Mucosa of stomach (tissue), 1 donor: ENCODE data around the gene DAB2IP.

ENCODE experiments used
- H3K27me3 ChIP-seq: one replicate; pipeline ENCODE4 v1.7.0; 2013; ENCODE audit warnings: mild to moderate bottlenecking, low read length; ENCODE audit not compliant: control insufficient read depth, insufficient read depth
- H3K36me3 ChIP-seq: one replicate; pipeline ENCODE4 v1.7.0; 2013; ENCODE audit warnings: low read length; ENCODE audit not compliant: control insufficient read depth, insufficient read depth
- H3K4me1 ChIP-seq: one replicate; pipeline ENCODE4 v1.7.0; 2013; ENCODE audit warnings: mild to moderate bottlenecking, low read length; ENCODE audit not compliant: control insufficient read depth, insufficient read depth
- H3K4me3 ChIP-seq: one replicate; pipeline ENCODE4 v1.7.0; 2013; ENCODE audit warnings: low read length
- H3K9ac ChIP-seq: one replicate; pipeline ENCODE4 v1.7.0; 2013; ENCODE audit warnings: mild to moderate bottlenecking, low read length, moderate library complexity
- H3K9me3 ChIP-seq: one replicate; pipeline ENCODE4 v1.7.0; 2013; ENCODE audit warnings: mild to moderate bottlenecking, low read length, moderate library complexity; ENCODE audit not compliant: control insufficient read depth
- donor health status: Pancreatic carcinoma.

Gene DAB2IP

DNA sequence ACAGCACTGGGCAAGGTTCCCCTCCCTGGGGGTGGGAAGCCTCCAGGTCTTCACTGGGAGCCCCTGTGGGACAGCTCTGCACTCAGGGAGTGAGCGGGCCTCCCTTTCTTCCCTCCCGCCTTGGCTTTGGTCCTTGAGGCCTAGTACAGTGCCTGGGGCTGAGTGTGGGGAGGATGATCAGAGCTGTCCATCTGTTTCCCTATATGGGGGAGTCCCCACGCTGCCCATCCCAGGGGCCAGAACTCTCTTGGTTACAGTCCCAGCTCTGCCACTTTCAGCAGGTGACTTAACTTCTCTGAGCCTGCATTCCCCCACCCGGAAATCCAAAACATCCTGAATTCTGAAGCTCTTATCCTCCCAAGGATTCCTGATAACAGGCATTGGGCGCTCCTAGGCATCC, 42.6 kb downstream of the DAB2IP start:
- Histone ChIP-seq H3K9ac (no peak overlapping the region), H3K4me3 (no peak overlapping the region), H3K4me1 (peaks cover 16% of the 10 kb centered on the region), H3K9me3 (no peaks in the 10 kb centered on the region), H3K36me3 (no peaks in the 10 kb centered on the region), H3K27me3 (peaks cover 8% of the 10 kb centered on the region)

DNA sequence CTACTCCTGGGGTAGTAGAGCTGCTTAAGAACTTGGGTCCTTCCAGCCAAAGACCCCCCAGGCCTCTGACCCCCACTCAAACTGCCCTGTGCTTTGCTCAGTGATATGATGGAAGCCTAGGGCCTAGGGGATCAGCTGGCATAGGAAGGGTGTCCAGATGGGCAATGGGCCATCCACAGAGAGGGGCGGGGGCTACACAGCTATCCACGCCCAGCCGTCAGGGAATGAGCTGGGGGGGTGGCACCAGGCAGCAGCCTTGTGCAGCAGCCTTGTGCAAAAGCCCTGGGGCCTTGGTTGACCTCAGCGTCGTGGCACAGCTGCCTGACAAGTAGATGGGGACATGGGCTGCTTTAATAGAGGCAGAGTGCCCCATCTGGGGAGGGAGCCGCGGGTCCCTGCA, 43.2 kb downstream of the DAB2IP start:
- H3K9me3 ChIP-seq: no peaks in the 10 kb centered on the region
- peaks cover 9% of the 10 kb centered on the region for H3K27me3 ChIP-seq
- no peak overlapping the region for H3K4me3 ChIP-seq
- H3K9ac ChIP-seq: no peak overlapping the region
- H3K4me1 ChIP-seq: peaks cover 18% of the 10 kb centered on the region
- H3K36me3 ChIP-seq: no peaks in the 10 kb centered on the region

DNA sequence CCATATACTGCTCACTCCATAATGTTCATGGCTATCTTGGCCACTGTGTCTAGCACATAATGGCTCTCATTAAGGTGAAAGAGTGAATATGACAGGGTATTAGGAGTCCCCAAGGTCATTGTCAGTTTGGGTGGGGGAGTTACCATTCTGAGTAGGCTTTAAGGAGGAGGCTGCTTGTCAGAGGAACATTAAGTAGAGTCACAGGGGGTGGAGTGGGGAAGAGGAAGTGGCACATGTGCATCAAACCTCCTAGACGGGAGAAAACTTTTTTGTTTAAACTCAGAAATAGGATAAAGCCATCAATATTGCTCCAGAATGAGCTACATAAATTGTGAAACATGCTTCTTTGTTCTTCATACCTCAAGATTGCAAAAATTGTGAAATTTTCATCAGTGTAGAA, 45.5 kb downstream of the DAB2IP start:
- Histone ChIP-seq H3K27me3 (peaks cover 12% of the 10 kb centered on the region), H3K9me3 (no peaks in the 10 kb centered on the region), H3K36me3 (no peaks in the 10 kb centered on the region), H3K4me3 (no peak overlapping the region), H3K9ac (no peak overlapping the region), H3K4me1 (peaks cover 37% of the 10 kb centered on the region)

DNA sequence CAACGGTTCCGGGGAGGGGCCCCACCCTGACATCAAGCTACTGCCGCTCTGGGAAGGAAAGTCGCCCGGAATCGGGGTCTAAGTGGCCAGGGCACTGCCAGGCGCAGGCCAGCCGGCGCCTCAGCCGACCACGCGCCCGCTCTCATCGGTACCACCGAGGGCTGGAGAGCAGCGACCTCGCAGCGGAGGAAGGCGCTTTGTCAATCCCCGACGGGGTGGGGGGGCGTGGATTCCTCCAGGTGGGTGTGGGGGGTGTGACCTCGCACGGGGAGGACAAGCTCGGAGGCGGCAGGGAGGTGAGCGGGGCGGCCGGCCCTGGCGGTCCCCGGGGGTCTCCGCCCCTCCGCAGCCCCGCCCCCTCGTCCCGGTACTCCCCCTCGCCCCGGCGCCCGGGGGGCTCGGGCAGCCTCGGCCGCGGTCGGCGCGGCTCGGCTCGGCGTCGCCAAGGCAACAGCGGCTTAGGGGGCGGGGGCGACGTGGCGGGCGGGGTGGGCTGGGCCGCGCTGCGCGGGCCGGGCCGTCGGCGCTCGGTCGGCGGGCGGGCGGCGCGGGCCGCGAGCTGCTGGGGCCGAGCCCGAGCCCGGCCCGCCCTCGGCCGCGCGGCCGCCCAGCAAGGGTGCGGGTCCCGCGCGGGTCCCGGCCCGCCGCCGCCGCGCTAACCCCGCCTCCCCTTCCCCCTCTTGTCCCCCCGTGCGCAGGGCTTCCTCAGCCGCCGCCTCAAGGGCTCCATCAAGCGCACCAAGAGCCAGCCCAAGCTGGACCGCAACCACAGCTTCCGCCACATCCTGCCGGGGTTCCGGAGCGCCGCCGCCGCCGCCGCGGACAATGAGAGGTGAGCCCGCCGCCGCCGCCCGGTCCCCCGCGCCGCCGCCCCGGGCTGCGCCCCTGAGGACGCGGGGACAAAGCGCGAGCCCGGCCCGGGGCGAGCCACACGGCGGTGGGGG, 47.5 kb downstream of the DAB2IP start:
- H3K4me3 ChIP-seq: no peak overlapping the region
- H3K4me1 ChIP-seq: peaks cover 21% of the 10 kb centered on the region
- H3K36me3 ChIP-seq: no peaks in the 10 kb centered on the region
- no peak overlapping the region for H3K9ac ChIP-seq
- no peaks in the 10 kb centered on the region for H3K9me3 ChIP-seq
- H3K27me3 ChIP-seq: peaks cover 12% of the 10 kb centered on the region

DNA sequence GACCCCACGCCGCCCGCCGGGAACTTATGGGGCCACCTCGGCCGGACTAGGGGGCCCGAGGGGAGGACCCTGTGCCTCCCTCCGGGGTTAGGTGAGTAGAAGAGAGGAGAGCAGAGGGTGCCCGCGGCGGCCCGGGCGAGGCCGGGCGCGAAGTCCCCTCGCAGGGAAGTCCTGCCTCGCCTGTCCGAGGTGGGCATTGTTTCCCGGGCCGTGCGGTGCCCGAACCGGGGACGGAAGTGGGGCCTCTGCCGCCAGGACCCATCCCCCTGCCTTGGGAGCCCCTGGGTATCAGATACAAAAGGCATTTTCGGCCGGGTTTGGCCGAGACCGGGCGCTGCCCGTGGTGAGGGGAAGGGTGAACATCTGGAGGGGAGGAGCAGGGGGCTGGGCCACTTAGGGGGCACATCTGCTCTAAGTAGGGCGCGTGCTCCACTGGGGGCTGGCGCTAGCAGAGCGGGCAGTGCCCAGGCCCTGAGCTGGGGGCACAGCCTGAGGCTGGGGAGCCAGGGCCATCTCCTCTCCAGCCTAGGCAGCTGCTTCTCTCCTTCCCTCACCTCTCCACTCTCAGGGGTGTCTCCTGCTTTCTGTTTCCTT, 48.2 kb downstream of the DAB2IP start:
- peaks cover 21% of the 10 kb centered on the region for H3K4me1 ChIP-seq
- H3K9ac ChIP-seq: peak overlapping the region; percentile 55

DNA sequence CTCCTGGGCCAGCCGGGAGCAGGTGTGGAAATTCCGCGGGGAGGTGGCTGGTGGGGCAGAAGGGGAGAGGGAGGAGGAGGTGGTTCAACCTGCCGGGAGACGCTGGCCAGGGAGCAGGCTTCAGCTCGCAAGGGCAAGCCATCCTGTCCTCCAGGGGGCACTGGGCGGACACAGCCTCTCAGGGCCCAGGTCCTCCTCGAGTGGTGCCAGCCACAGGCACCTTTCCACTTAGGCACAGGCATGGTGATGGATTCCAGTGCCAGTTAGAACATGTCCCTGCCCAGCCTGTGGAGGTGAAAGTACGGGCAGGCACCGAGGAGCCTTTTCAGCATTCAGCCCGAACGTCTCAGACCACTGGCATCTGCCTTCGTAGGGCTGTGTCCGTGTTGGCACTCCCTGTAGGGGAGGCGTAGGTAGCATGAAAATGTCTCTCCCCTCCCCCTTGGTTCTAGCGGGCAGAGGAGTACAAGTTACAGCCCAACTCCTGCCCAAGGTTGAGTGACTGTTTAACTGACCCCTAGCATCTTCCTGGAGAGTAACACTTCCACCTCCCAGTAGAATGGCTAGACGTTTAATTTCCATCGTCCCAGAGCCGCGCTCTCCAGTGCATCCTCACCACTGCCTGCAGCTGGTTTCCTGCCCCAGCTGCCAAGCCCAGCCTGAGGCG, 48.9 kb downstream of the DAB2IP start:
- Histone ChIP-seq H3K27me3 (peaks cover 12% of the 10 kb centered on the region), H3K4me3 (no peak overlapping the region), H3K9me3 (no peaks in the 10 kb centered on the region), H3K9ac (peak overlapping the region; percentile 55), H3K36me3 (no peaks in the 10 kb centered on the region), H3K4me1 (peaks cover 21% of the 10 kb centered on the region)

More for the DNA sequence above, 48.2 kb downstream of the DAB2IP start:
- H3K27me3 ChIP-seq: peaks cover 12% of the 10 kb centered on the region
- H3K4me3 ChIP-seq: no peak overlapping the region
- H3K9me3 ChIP-seq: no peaks in the 10 kb centered on the region
- no peaks in the 10 kb centered on the region for H3K36me3 ChIP-seq

DNA sequence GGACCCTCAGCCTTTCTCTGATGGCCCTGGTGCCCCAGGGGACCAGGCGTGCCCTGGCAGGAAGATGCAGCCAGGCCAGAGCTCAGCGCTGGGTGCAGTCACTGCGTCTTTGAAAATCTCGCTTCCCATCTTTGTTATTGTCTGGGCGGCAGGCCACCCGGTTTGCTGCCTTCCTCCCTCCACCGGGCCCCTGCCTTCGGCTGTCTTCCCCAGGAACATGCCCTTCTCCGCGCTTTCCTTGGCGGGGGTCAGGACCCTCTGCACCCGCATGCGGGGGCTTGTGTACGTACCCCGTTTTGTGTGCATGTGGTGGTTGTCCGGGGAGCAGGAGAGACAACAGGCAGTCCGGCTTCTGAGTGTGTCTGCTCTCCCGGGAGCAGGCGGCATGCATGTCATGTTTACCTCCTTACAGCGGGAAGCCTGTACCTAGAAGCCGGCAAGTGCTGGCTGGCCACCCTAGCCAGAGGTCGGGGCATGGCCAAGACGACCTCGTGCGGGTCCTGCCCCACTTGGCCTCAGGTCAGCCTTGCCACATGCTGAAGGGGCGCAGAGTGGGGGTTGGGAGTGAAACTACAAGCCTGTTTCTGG, 49.5 kb downstream of the DAB2IP start:
- Histone ChIP-seq H3K27me3 (peaks cover 12% of the 10 kb centered on the region), H3K36me3 (no peaks in the 10 kb centered on the region), H3K9me3 (no peaks in the 10 kb centered on the region), H3K4me1 (peaks cover 21% of the 10 kb centered on the region), H3K9ac (peak overlapping the region; percentile 55), H3K4me3 (no peak overlapping the region)

DNA sequence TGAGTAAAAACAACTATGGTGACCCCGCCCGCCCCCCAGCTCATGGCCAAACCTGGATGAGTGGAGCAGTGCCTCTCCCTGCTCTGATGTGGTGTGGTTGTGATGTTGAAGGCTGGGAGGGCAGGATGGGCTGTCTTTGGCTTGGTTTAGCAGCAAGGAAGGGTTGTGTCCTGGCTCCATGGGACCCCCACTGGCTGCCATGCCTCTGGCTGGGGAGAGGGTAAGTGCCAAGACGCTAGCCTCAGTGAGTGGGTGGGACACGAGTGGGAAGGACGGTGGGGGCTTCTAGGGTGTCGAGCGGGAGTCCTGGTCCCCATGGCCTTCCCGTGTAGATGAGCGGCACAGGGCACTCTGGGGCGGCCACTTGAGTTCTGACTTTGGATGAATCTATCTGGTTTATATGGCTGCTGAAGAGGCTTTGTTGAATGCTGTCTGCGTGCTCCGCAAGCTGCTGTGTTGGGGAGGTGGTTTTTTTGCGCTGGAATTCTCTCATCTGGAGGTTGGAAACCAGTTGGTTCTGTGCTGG, 50.4 kb downstream of the DAB2IP start:
- H3K36me3 ChIP-seq: no peaks in the 10 kb centered on the region
- peak overlapping the region; percentile 12 for H3K9ac ChIP-seq
- H3K9me3 ChIP-seq: no peaks in the 10 kb centered on the region
- peaks cover 12% of the 10 kb centered on the region for H3K27me3 ChIP-seq
- peaks cover 21% of the 10 kb centered on the region for H3K4me1 ChIP-seq
- no peak overlapping the region for H3K4me3 ChIP-seq

DNA sequence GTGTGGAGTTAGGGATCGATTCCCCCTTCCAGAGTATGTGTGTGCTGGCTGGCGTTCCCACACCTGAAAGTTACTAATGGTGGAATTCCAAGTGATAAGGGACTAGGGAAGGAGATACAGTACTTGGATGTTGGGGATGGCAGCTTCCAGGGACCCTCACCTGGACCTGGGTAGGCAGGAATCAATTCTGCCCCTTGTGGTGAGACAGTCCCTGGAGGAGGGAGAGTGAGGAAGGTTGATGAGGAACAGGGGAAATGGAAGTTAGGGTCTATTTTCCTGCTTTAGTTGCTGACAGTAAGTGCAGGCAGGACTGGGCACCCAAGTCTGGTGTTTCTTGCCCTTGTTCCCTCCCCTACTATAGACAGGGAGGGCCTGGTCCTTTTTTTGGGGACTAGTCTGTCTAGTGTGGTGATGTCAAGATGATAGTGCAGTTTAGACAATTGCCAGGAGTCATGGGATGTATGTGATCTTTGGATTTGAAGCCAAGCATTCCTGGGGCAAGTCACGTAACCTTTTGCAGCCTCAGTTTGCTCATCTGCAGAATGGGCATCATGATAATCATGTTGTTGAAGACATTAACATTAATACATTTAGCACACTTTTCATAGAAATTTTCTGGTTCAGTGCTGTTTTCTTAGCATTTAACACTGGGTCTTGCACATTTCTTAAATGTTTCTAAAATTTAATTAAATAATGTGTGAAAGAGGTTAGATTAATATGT, 51.7 kb downstream of the DAB2IP start:
- Histone ChIP-seq H3K4me3 (no peak overlapping the region), H3K9me3 (no peaks in the 10 kb centered on the region), H3K9ac (no peak overlapping the region), H3K27me3 (peaks cover 8% of the 10 kb centered on the region), H3K4me1 (peaks cover 21% of the 10 kb centered on the region), H3K36me3 (no peaks in the 10 kb centered on the region)

DNA sequence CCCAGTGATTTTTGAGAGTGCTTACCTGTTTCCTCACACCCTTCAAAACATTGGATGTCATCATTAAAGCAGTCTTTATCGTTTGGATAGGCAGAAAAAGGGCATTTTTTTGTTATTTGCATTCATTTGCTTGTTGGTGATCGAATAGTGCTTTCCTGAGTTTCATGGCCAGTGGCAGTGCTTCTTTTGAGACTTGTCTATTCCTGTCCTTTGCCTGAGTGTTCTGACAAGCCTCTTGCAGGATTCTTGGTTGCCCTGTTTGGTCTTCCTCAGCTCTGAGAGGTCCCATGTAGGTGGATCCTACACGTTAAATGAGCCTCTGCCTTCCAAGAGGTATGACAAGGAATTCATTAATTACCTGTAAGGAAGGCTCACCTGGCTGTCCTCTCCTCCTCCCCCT, 52.8 kb downstream of the DAB2IP start:
- Histone ChIP-seq H3K9me3 (no peaks in the 10 kb centered on the region), H3K4me3 (no peak overlapping the region), H3K4me1 (peaks cover 21% of the 10 kb centered on the region), H3K27me3 (peaks cover 4% of the 10 kb centered on the region), H3K9ac (no peak overlapping the region), H3K36me3 (no peaks in the 10 kb centered on the region)

DNA sequence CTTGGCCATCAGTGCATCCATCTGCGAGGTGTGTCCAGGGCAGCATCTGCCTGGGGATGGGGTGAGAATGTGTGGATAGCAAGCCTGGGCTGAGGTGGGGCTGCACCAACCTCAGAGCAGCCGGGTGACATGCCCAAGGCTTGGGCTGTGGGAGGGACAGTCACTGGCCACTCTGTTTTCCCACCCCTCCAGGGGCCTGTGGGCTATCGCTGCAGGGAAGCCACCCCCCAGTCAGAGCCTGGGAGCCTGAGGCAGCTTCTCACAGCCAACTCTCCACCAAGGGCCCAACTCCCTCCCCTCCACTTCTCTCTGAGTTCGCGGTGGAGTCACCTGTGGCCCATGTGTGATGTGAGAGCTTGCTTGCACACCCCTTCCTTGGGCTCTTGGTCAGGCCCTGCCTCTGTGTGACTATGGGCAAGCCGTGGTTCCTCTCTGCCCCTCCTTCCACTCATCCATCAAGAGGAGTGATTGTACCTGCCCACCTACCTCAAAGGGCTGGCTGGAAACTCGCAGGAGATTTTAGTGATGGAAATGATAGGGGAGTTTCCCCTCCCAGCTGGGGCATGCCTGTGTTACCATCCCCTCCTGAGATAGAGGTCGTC, 54.8 kb downstream of the DAB2IP start:
- Histone ChIP-seq H3K36me3 (no peaks in the 10 kb centered on the region), H3K9ac (no peak overlapping the region), H3K4me3 (no peak overlapping the region), H3K27me3 (no peaks in the 10 kb centered on the region), H3K9me3 (no peaks in the 10 kb centered on the region), H3K4me1 (peaks cover 3% of the 10 kb centered on the region)
